AG04449 (cell line): ENCODE measurements around the gene NLGN3.

Experiments used
- CTCF ChIA-PET: fragments of 350-600 bp; formaldehyde crosslinking; extraction: SDS; loops from one replicate; lab custom pipeline; 2021; ENCODE audit warnings: antibody characterized with exemption; lab: Yijun Ruan, JAX
- POLR2A ChIA-PET: fragments of 400-600, 350-600 bp; formaldehyde crosslinking; extraction: SDS; loops from one replicate; lab custom pipeline; 2020; ENCODE audit warnings: antibody characterized with exemption, inconsistent platforms; lab: Yijun Ruan, JAX
- DNase-seq: peaks from one replicate; pipeline ENCODE4 v3.0.0-alpha.2; 2010; ENCODE audit warnings: low read depth, low spot score
- H3K4me3 ChIP-seq: 2 replicates; pipeline ENCODE4 v1.5.1; 2011; ENCODE audit warnings: low read depth, mild to moderate bottlenecking, control low read depth, low read length
- CTCF ChIP-seq: IDR thresholded peaks from one replicate; pipeline ENCODE4 v1.5.1; 2011; ENCODE audit warnings: mild to moderate bottlenecking, moderate library complexity, low read length, control low read depth, inconsistent platforms; ENCODE audit not compliant: insufficient read depth; ENCODE audit errors: missing control alignments

NLGN3 gene

GRCh38 chrX:71199252-71200008 is 54.8 kb downstream of the NLGN3 start:
- POLR2A ChIA-PET: no interaction called here
- no peak for DNase-seq
- no peak overlapping the region for H3K4me3 ChIP-seq
- CTCF ChIA-PET: no interaction called here
- TF ChIP-seq CTCF: no peak

GRCh38 chrX:71210816-71211215 is 66.2 kb downstream of the NLGN3 start:
- POLR2A ChIA-PET: interaction anchor here (0.9 kb wide), 1 partner anchor 72 kb away, joined by 3 read pairs; the partner anchor contains the start of gene NONO
- no peak for TF ChIP-seq CTCF
- DNase-seq: no peak
- CTCF ChIA-PET: interaction anchor here (1.0 kb wide), 1 partner anchor 9 kb away, joined by 3 read pairs; no protein-coding TSS in a partner anchor
- H3K4me3 ChIP-seq: no peak overlapping the region

- no peak for DNase-seq
- ChIA-PET CTCF (no interaction called here), POLR2A (no interaction called here)
- no peak for TF ChIP-seq CTCF
- H3K4me3 ChIP-seq: no peak overlapping the region
These were observed 67.9 kb downstream of the NLGN3 start for GRCh38 chrX:71212536-71212935.

- DNase-seq: no peak
- no peak overlapping the region for H3K4me3 ChIP-seq
- ChIA-PET POLR2A (no interaction called here), CTCF (no interaction called here)
- no peak for TF ChIP-seq CTCF
These were observed 69.5 kb downstream of the NLGN3 start for GRCh38 chrX:71214152-71214551.

GRCh38 chrX:71214604-71215337 is 70.1 kb downstream of the NLGN3 start:
- H3K4me3 ChIP-seq: no peak overlapping the region
- ChIA-PET POLR2A (no interaction called here), CTCF (no interaction called here)
- no peak for TF ChIP-seq CTCF
- DNase-seq: no peak

GRCh38 chrX:71215338-71215912 is 70.8 kb downstream of the NLGN3 start:
- no peak overlapping the region for H3K4me3 ChIP-seq
- no peak for TF ChIP-seq CTCF
- ChIA-PET CTCF (no interaction called here), POLR2A (no interaction called here)
- no peak for DNase-seq
